Activated CD8-positive, alpha-beta memory T cell treated with anti-CD3 and anti-CD28 coated beads for 48 hours (primary cell): ENCODE data around the gene F5.

Experiments
- DNase-seq, 3 experiments: peaks; one replicate each; pipeline ENCODE4 v3.0.0-alpha.2; 2020; ENCODE audit warnings: low read depth in 2 of 3, low spot score in 2 of 3

F5 gene

DNA sequence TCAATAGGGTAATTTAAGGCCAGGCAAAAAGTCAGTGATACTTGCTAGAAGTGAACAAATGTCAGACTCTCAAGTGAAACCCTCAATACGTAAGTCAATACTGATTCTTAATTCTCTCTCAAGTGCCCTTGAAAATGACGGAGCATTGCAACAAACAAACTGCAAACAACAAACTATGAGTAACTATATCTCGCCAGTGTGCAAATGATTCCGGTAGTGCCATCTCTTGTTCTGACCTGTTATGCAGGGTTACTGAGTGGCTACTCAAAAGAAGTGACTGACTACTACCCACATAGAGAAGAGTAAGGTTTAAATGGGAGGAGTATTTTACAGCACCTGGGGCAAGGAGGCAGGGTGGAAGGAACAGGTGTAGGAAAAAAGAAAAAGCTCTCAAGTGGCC is 102.2 kb downstream of the F5 start:
- no peak for DNase-seq

DNA sequence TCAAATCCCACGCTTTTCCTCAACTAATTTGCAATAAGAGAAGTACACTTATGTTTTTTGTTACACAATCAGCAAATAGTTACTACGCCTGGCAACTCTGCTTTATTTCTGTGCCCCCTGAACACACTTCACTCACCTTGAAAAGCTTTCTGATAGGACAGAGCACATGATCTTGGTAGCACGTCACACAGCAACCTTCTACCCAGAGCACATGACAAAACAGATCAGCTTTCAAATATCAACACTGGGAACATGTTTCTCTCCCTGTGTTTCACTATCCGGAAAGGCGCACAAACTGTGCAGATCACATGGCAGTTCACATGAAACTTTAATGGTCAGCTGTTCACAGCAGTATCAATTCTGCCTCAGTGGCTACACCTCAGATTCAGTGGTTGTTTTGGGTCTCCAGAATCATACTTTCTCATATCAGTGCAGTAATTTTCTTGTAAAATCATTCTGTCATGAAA is 102.7 kb downstream of the F5 start:
- DNase-seq = no peak

DNA sequence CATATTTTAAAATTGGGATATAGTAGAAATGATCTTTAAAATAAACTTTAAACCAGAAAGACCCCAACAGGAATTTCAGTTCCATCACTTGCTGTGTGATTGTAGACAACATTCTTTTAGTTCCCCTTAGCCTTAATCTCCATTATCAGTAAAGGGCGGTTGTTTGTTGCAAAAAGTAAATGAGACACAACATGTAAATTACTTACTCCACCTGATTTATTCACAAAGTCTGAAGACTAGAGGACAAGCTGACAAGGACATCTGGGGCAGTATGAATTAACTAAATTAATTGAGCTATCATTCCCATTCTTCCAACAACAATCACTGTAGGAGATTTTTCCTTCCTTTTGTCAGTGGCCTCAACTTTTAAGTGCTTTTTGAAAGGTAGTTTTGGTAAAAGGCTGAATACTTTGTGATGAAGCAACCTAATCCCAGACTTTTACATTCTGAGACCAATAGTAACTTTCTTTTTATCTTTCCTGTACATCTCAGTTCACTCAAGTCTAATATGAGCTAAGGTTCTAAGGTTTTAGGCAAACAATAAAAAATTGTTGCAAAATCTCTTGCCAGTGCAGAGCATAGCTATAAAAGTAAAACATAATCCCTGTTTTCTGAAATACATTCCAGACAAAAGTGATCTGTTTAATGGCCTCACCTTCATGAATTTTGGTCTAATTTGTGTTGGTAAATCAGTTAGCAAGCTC is 106.8 kb downstream of the F5 start:
- DNase-seq = no peak

DNA sequence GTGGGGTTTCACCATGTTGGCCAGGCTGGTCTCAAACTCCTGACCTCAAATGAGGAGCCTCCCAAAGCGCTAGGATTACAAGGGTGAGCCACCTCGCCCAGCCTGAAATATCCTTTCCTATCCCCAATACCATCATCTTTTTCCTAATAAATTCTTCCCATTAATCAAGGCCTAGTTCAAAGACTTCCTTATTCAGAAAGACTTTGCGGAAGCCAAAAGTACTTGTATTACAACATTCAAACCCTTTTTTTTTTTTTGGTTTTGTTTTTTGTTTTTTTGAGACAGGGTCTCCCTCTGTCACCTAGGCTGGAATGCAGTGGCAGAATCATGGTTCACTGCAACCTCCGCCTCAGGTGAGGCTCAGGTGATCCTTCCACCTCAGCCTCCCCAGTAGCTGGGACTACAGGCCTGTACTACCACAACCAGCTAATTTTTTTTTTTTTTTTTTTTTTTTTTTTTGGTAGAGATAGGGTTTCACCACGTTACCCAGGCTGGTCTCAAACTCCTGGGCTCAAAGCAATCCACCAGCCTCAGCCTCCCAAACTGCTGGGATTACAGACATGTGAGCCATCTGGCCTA is 108.1 kb downstream of the F5 start:
- no peak for DNase-seq

DNA sequence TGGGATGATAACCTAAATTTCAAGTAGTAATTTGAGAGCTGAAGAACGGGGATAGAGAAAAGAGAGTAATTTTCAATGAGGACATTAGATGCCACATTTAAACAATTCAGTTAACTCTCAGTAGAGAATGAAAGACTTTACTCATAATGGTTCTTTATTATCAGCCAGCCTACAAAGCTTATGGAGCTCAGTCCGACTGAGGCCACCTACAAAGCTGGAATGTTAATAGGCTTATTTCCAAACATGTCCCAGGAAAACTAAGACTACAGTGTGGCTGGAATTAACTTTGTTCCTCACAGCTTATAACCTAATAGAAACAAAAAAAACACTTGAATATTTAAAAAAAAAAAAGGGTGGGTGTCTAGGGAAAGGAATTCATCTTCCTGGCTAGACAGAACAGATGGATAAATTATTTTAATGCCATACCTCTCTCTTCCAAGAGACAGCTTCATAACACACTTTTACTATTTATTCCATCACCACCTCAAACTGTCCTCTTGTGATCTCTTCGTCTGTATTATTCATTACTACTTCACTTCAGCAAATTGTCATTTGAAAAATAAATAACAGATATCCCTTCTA is 110.4 kb downstream of the F5 start:
- no peak for DNase-seq

DNA sequence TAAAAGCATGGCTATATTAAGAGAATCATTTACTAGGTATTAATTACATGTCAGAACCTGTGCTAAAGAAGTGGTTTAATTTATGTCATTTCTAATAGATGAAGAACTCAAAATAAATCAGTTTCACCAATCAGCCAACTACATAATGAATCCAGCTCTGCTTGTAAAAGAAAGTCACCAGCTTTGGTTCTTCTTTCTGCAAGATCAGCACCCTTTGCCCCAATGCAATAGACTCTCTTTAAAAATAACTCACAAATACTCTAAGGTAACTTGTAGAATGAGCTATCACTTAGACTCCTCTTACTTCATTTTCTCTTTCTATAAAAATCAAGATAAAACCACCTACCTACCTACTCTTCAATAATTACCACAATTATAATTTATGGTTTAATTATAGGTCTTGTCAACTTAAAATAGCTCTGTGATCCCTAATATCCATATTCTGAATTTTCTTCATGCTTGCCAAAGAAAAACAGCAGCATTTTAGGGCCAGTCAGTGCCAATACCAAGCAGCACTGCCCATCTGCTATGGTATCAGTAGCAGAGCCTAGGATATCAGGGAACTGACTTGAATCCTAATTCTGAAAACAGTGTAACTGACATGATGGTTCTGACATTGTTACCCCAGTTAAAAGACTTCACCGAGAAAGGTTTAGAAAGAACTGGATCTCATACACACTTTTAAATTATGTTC is 111.8 kb downstream of the F5 start:
- DNase-seq = no peak

DNA sequence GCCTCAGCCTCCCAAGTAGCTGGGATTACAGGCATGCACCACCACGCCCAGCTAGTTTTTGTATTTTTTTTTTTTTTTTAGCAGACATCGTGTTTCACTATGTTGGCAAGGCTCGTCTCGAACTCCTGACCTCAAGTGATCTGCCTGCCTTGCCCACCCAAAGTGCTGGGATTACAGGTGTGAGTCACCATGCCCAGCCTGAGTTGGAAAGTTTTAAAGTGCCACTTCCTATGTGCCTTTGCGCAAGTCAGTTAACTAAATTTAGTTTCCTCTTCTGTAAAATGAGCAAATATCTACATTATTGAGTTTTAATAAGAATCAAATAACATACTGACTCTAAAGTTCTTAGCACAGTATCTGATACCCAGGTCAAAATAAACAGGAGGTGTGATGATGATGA is 112.9 kb downstream of the F5 start:
- no peak for DNase-seq

DNA sequence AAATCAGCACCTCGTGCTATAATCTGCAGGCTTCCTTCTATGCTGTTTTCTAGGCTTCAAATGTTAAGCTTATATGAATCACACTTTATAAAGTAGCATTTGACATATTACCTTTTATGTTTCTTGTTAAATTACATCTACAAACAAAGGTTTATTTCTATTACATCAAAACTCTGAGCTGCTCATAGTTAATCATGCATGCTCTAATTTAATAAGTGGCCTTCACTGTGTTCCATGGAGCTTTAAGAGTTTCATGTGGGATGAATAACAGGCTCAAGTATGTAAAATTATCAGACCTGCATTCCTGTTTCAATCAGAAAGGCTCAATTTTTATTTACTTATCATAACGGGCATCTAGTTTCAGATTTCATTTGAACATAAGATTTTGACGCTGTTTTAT is 113.5 kb downstream of the F5 start:
- DNase-seq = no peak

DNA sequence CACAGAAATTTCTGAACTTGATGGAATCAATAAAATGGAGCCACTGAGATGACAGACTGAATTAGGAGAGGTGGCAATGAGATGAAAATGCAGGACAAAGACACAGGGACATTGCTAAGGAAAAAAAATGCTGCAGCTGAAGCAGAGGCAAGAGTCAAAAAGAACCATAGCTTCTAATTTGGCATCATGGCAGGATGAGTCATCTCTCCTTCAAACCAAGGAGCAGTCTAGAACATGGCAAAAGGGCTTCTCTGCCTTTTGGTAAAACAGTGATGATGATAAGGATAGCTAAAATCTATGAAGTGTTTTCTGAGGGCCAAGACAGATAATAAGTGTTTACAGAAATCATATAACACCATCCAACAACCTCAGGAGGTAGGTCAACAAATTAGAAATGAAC is 117.3 kb downstream of the F5 start:
- no peak for DNase-seq

DNA sequence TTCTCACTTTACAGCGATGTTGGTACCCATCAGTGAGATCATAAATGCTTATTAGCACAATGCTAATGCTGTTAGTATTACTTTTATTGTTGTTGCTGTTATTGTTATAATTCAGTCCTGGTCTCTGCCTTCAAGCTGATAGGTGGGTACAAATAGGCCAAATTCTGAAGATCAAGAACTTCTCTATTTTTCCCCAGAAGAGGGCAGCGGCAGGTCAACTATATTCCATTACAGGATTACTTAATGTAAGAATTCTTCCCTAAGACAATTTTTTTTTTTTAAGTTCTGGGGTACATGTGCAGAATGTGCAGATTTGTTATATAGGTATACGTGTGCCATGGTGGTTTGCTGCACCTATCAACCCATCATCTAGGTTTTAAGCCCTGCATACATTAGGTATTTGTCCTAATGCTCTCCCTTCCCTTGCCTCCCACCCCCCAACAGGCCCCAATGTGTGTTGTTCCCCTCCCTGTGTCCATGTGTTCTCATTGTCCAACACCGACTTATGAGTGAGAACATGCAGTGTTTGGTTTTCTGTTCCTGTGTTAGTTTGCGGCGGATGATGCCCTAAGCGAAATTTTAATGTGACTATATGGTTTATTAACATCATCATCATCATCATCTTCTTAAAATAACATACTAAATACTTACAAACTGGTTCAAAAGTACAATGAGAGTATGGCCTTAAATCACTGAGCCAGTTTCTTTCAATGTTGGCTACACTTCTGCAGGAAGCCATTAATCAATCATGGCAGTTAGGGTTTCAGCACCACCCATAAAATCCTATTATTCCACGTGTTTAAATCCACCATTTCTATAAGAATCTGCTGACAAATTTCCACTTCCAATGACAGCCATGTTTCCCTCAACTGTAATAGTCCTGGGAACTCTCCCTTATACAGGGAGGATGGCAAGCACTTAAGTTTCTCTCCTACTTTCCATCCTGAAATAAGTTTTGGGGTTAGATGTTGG is 119.7 kb downstream of the F5 start:
- no peak for DNase-seq

DNA sequence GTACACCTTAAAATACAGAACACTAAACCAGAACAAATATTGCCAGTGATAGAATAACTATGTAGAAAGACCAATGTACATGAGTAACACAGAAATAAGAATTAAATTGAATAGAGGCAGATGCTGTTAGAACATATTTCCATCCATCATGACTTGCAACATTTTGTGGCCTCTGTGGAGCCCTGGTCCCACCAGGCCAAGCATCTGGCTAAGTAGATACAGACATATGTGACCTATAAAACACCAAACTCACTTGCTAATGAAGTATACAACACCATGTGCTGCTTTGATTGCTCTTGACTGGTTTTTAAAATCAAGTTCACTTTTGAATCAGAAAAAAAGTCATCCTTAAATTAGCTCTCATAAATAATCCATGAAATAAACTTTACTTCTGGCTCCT is 121.0 kb downstream of the F5 start:
- DNase-seq = no peak
